Stimulated activated CD4-positive, alpha-beta T cell treated with anti-CD3 and anti-CD28 coated beads, Interleukin-4, amount 100 ng/mL, for 48 hours (primary cell): ENCODE results near the gene KCNMA1.

Experiments used
- DNase-seq, 2 donors: peaks; one replicate each; pipeline ENCODE4 v3.0.0-alpha.2; 2020; ENCODE audit warnings: low read depth in 2 of 2

Gene KCNMA1

DNA sequence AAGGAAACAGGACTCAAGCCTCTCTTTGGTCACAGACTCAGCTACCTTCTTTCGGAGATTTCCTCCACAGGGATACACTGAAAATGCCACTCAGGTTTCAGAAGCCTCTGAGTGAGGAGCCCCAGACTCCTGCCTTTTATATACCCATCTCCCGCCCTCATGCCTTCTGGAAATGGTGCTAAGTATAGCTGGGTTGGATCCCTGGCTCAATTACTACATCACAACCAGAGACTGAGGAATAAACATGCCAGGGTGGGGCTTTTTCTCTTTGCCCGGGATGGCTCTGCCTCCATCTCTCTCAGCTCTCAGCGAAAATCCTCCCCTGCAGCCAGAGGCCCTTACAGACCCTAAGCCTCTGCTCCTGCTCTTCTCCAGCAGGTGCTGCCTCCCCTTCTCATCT, 299.5 kb downstream of the KCNMA1 start:
- no peak for DNase-seq

- no peak for DNase-seq
Observed at GRCh38 chr10:77334501-77334900, 303.1 kb downstream of the KCNMA1 start.

DNA sequence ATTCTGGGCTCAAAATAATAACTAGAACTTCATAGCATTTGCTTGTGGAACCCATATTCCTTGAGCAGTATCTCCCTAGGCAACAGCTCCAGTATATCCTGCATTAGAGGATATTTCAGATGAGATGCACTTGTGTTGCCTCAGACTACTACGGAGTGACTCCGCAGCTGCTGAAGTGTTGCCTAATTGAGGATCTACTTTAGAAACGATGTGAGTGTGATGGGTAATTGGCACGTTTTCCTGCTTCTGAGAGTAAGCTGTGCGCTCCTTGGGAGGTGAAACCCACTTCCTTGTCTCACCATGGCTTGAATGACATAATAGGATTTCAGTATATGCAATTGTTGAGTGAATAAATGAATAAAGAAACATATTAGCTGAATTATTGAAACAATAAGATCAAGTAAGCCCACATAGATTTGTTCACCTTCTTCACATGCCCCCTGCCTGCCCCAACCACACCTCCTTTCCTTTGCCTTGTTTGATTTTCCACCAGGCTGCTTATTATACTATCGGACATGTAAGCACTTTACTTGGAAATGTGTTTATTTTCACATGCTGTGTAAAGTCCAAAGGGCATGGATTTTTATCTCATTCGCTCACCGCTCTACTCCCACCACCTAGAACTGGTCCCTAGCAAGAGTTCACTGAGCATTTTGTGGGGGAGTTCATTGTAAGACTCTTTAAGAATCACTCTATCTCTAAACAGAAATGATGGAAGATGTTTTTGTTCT, 303.8 kb downstream of the KCNMA1 start:
- DNase-seq, result no peak

GRCh38 chr10:77332256-77332655, 305.4 kb downstream of the KCNMA1 start:
- DNase-seq, result no peak

DNA sequence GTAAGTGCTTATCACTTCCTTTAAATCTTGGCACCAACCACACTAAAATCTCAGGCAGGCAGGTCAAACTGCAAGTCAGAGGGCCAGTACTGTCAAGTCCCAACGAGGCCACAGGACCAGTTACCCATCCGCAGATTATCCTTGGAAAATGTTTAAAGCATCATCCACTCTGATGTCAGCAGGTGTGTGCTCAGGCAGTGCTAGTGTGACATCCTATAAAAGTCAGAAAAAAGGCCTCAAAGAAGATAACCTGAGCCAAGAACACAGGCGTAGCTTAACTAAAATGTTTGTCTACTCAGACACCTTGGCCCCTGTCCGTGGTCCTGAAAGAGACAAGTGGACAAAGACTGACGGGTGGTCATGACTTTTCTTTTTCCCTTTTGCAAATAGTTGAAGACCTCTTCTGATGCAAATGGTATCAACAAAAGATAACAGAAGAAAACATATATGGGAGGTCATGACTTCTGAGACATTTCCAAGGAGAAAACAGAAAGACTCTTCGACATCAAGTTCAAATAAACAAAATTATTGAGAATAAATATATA, 309.3 kb downstream of the KCNMA1 start:
- DNase-seq, result peak in 1 of 2 donors; percentile 1

GRCh38 chr10:77325233-77325537, 312.4 kb downstream of the KCNMA1 start:
- no peak for DNase-seq

GRCh38 chr10:77321838-77322237, 315.8 kb downstream of the KCNMA1 start:
- DNase-seq, result no peak

- no peak for DNase-seq
Observed at GRCh38 chr10:77320971-77321471, 316.6 kb downstream of the KCNMA1 start.

- no peak for DNase-seq
Observed at GRCh38 chr10:77319557-77319956, 318.1 kb downstream of the KCNMA1 start.

DNA sequence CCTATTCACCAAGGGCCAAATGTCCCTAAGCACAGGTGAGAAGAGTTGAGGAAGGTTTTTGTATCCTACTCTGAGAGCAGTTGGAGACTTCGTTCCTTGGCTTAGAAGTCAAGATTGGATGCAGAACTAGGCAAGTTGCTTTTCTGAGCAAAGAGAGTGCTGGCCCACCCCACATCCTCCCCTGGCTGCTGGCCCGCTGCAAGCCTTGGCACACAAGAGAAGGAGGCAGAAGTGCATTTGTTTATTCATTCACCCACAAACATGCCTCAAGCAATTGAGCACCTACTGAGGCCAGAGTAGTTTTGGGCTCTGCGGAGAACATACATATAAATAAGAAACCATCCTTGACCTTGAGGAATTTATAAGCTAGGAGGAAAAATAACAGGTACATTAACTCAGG, 318.9 kb downstream of the KCNMA1 start:
- DNase-seq, result no peak

- no peak for DNase-seq
Observed at GRCh38 chr10:77317221-77317620, 320.4 kb downstream of the KCNMA1 start.

GRCh38 chr10:77315496-77316129, 322.0 kb downstream of the KCNMA1 start:
- DNase-seq, result no peak

DNA sequence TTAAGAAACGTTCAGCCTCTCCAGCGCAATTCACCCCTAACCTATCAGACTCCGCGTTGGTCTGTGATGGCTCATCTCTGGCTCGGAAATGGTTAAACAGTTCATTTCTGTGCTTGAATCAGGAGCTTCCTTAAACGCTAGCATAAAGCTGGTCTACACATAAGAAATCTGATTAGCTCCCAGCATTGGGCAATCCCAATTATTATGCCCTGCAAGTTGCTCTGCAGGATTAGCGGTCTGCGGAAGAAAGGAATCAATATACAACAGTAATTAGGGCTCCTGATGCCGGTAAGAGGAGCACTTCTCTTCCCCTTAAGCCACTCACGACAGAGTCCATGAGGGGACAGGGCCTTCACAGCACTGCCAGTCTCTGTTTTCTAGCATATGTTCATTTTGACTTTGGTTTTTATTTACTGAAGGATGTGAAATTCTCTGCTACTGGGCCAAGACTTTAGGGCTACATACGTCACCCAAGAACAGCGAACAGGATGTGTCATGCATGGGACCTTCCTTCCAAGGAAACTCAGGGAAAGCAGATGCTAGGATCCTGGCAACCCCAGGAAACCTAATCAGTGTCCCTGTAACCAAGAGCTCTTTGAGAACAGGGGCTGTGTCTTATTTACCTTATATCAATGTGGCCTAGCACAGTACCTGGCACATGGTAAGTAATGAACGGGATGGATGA, 324.4 kb downstream of the KCNMA1 start:
- no peak for DNase-seq

GRCh38 chr10:77311186-77311585, 326.4 kb downstream of the KCNMA1 start:
- no peak for DNase-seq

- no peak for DNase-seq
Observed at GRCh38 chr10:77310288-77310840, 327.2 kb downstream of the KCNMA1 start.

- DNase-seq, result no peak
Observed at GRCh38 chr10:77309509-77309908, 328.1 kb downstream of the KCNMA1 start.

DNA sequence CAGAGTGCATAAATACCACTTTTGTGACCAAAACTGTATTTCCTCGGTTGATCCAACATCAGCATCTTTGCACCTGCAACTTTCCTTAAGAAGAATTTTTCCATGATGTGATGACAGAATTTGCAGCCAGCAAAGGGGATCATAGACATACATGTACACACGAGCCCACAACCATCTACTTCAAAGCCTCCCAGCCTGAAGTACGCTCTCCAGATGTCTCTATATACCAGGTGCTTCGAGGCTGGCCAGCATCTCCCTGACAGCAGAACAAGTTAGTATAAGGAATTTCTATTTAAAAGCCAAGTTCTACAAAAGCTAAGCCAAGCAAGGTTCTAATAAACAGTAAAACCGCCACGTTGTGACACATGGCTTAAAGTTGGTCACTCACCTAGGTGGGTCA, 328.5 kb downstream of the KCNMA1 start:
- no peak for DNase-seq

DNA sequence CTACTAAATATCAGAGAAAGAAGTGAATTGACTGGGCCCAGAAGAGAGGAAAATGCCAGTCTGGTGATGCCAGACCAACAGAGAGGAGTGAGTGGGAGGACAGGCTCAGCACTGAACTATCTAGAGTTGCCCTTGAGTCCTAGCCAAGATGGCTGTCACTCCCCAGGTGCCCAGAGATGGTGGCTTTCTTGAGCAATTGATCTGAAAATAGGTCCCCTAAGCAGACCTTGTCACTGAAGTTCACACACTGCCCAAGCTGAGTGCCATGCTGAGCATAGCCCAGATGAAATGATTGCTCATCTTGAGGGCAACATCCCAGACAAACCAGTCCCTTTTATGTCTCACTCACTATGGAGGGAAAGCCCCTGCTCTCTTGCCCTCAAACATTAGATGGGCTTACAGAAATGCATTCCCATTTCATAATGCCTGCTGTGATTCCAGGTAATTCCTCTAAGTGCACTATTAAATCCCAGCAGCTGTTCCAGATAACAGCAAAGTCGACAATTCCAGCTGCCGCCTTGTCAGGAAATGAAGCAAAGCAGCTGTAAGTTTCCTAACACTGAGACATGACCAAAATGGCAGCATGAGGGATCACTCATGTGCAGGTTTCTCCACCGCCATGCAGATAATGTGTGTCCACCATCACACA, 329.4 kb downstream of the KCNMA1 start:
- DNase-seq, result no peak

- no peak for DNase-seq
Observed at GRCh38 chr10:77306666-77307065, 330.9 kb downstream of the KCNMA1 start.

DNA sequence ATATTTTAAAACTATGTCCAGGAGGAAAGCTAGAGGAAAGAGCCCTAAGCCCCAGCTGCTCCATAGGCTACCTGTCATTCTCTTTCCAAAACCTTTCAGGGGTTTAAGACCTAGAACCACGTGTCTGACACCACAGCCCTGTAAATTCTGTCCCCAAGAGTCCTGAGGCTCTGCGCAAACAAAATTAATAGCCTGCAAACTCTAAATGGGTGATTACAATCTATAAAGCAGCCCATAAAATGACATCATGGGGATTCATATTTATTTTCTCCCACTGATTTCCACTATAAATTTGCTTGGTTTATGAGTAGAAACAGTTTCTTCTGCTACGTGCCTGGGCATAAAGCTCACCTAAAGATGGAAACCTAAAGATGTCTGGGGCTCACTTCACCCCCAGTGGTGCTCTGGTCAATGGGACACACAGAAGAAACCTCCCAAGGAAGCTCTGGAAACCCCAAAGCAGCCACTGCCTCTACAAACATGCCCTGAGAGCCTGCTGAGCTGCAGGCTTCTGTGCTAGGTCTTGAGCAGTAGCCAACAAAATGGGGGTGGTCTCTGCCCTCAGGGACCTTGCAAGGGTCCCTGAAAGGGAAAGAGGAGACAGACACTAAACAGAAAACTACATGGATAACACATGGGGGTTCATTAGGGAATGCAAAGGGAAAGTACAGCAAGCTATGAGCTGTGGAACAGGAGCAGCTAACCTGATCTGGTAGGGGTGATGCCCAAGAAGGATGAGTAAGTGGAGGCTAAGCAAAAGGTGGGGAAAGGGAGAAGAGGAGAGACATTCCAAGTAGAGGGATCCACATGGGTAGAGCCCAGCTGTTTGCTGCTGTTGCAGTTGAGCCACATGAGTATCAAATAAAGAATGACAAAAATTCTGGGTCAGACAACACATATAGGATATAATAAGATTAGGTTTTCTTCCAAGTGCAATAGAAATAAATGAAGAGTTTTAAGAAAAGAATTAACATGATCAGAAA, 331.7 kb downstream of the KCNMA1 start:
- no peak for DNase-seq

DNA sequence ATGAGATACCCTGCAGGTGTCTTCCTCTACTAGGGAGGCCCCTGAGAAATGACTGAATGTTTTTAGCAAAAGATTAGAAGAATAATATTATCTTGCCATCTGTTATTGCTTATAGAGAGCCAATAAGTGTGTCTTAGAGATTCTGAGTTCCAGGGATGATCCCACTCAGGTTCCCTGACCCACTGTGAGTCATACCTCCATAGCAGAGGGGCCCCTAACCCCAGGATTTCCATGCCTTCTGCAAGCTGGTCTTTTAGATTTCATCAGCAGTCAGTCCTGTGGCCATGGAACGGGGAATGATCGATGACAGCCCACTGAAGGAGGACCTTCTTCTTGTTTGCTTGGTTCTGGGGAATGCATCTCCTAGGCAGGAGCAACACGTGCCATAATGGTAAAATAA, 333.4 kb downstream of the KCNMA1 start:
- DNase-seq, result no peak
